Measurements from ENCODE around the gene FBXO8. TPM values are rescaled to one million over a fixed set of nuclear protein-coding genes. Genes with fewer than 3 reads are reported as not detected.

Gene FBXO8
- total RNA-seq, 1 experiment from 2014 or later = 11.7 TPM

- ChIA-PET POLR2A (ENCODE audit: low non-redundant PET) (no interaction called here), CTCF (no interaction called here)
- no peak for DNase-seq (ENCODE audit: low spot score)
- H3K27ac ChIP-seq (ENCODE audit: low read depth, low read length, poor library complexity, severe bottlenecking) = no peak overlapping the region
- no peak overlapping the region for H3K4me3 ChIP-seq (ENCODE audit: low read depth, low read length, poor library complexity, severe bottlenecking)
- no peaks in the 10 kb centered on the region for H3K9me3 ChIP-seq (ENCODE audit: low read depth, low read length, poor library complexity, severe bottlenecking)
- TF ChIP-seq EZH2 (IDR thresholded peaks at IDR 0.05; ENCODE audit: borderline replicate concordance, low read depth, low read length, poor library complexity, severe bottlenecking) = no peak
- TF ChIP-seq, protein P1, sequence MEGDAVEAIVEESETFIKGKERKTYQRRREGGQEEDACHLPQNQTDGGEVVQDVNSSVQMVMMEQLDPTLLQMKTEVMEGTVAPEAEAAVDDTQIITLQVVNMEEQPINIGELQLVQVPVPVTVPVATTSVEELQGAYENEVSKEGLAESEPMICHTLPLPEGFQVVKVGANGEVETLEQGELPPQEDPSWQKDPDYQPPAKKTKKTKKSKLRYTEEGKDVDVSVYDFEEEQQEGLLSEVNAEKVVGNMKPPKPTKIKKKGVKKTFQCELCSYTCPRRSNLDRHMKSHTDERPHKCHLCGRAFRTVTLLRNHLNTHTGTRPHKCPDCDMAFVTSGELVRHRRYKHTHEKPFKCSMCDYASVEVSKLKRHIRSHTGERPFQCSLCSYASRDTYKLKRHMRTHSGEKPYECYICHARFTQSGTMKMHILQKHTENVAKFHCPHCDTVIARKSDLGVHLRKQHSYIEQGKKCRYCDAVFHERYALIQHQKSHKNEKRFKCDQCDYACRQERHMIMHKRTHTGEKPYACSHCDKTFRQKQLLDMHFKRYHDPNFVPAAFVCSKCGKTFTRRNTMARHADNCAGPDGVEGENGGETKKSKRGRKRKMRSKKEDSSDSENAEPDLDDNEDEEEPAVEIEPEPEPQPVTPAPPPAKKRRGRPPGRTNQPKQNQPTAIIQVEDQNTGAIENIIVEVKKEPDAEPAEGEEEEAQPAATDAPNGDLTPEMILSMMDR (conservative IDR thresholded peaks at IDR 0.05; ENCODE audit: low read depth, low read length) = no peak
- H3K36me3 ChIP-seq (ENCODE audit: insufficient read depth, low read length, poor library complexity, severe bottlenecking) = no peaks in the 10 kb centered on the region
- H3K27me3 ChIP-seq (replicated peaks; ENCODE audit: insufficient read depth, low read depth, low read length, poor library complexity) = no peaks in the 10 kb centered on the region
- BruUV-seq (replicated peaks) = no TSS peak
- H3K4me1 ChIP-seq (ENCODE audit: insufficient read depth, low read length, poor library complexity, severe bottlenecking) = peaks cover 13% of the 10 kb centered on the region
- intact Hi-C loops (cut with micrococcal nuclease; ENCODE audit: unreplicated experiment) = no loop called here
Observed at GRCh38 chr4:174230680-174231079, 52.8 kb downstream of the FBXO8 start.

- no TSS peak for BruUV-seq (replicated peaks)
- CTCF ChIA-PET = no interaction called here
- POLR2A ChIA-PET (ENCODE audit: low non-redundant PET) = no interaction called here
Observed at GRCh38 chr4:174230148-174230547, 53.3 kb downstream of the FBXO8 start.

GRCh38 chr4:174228988-174229387 is 54.5 kb downstream of the FBXO8 start:
- Histone ChIP-seq H3K36me3 (ENCODE audit: insufficient read depth, low read length, poor library complexity, severe bottlenecking) (no peaks in the 10 kb centered on the region), H3K4me3 (ENCODE audit: low read depth, low read length, poor library complexity, severe bottlenecking) (no peak overlapping the region), H3K4me1 (ENCODE audit: insufficient read depth, low read length, poor library complexity, severe bottlenecking) (peaks cover 13% of the 10 kb centered on the region), H3K27me3 (replicated peaks; ENCODE audit: insufficient read depth, low read depth, low read length, poor library complexity) (no peaks in the 10 kb centered on the region), H3K9me3 (ENCODE audit: low read depth, low read length, poor library complexity, severe bottlenecking) (no peaks in the 10 kb centered on the region), H3K27ac (ENCODE audit: low read depth, low read length, poor library complexity, severe bottlenecking) (no peak overlapping the region)
- POLR2A ChIA-PET (ENCODE audit: low non-redundant PET) = no interaction called here
- CTCF ChIA-PET = no interaction called here
- intact Hi-C loops (cut with micrococcal nuclease; ENCODE audit: unreplicated experiment) = no loop called here
- DNase-seq (ENCODE audit: low spot score) = no peak
- no TSS peak for BruUV-seq (replicated peaks)
- TF ChIP-seq, protein P1 (conservative IDR thresholded peaks at IDR 0.05; ENCODE audit: low read depth, low read length) = no peak
- TF ChIP-seq EZH2 (IDR thresholded peaks at IDR 0.05; ENCODE audit: borderline replicate concordance, low read depth, low read length, poor library complexity, severe bottlenecking) = no peak

More at GRCh38 chr4:174230148-174230547, 53.3 kb downstream of the FBXO8 start:
- no peak overlapping the region for H3K4me3 ChIP-seq (ENCODE audit: low read depth, low read length, poor library complexity, severe bottlenecking)
- no peaks in the 10 kb centered on the region for H3K36me3 ChIP-seq (ENCODE audit: insufficient read depth, low read length, poor library complexity, severe bottlenecking)
- DNase-seq (ENCODE audit: low spot score) = no peak
- no peaks in the 10 kb centered on the region for H3K27me3 ChIP-seq (replicated peaks; ENCODE audit: insufficient read depth, low read depth, low read length, poor library complexity)
- no peaks in the 10 kb centered on the region for H3K9me3 ChIP-seq (ENCODE audit: low read depth, low read length, poor library complexity, severe bottlenecking)
- no peak for TF ChIP-seq EZH2 (IDR thresholded peaks at IDR 0.05; ENCODE audit: borderline replicate concordance, low read depth, low read length, poor library complexity, severe bottlenecking)
- TF ChIP-seq, protein P1 (conservative IDR thresholded peaks at IDR 0.05; ENCODE audit: low read depth, low read length) = no peak
- intact Hi-C loops (cut with micrococcal nuclease; ENCODE audit: unreplicated experiment) = no loop called here
- H3K27ac ChIP-seq (ENCODE audit: low read depth, low read length, poor library complexity, severe bottlenecking) = no peak overlapping the region
- peaks cover 13% of the 10 kb centered on the region for H3K4me1 ChIP-seq (ENCODE audit: insufficient read depth, low read length, poor library complexity, severe bottlenecking)
